PC-3 (cell line): Measurements from ENCODE around the gene LKAAEAR1. TPM values are rescaled to one million over a fixed set of nuclear protein-coding genes. Genes with fewer than 3 reads are reported as not detected.

Experiments
- microRNA-seq: library from miRNA; unstranded; fragments of <30 nt; microRNA quantifications from one replicate; pipeline ENCODE4 v1.1.0, GENCODE V29; 2020; ENCODE audit not compliant: unreplicated experiment
- total RNA-seq: library from RNA; depleted of rRNA; stranded (reverse); fragments of >200 nt; gene quantifications from 2 replicates; pipeline ENCODE4 v1.2.3, GENCODE V29; 2014; rRNA removed

The LKAAEAR1 gene
- total RNA-seq, 1 experiment from 2014 or later, result 1.1 TPM

Small RNA genes lying within 50 kb of the gene (microRNA-seq; reads per million reads assigned to microRNA genes)
- gene MIR6813, result 1.8 reads per million

Other genes starting within 250 kb of the LKAAEAR1 start
- gene ABHD16B, start 222.9 kb downstream of the LKAAEAR1 start, total RNA-seq, result not detected in 2 replicates
- 147 and 167 TPM in 2 replicates for gene TPD52L2, start 219.1 kb downstream of the LKAAEAR1 start, total RNA-seq
- 73.7 and 80.1 TPM in 2 replicates for gene DNAJC5, start 189.3 kb downstream of the LKAAEAR1 start, total RNA-seq
- 37.2 and 47.4 TPM in 2 replicates for gene UCKL1, start 128.0 kb downstream of the LKAAEAR1 start, total RNA-seq
- gene ZNF512B, start 114.5 kb downstream of the LKAAEAR1 start, total RNA-seq, result 18.0 and 24.1 TPM in 2 replicates
- gene SAMD10, start 104.8 kb downstream of the LKAAEAR1 start, total RNA-seq, result 7.4 and 13.4 TPM in 2 replicates
- 67.1 and 87.2 TPM in 2 replicates for gene PRPF6, start 103.3 kb downstream of the LKAAEAR1 start, total RNA-seq
- 2.1 and 3.4 TPM in 2 replicates for gene C20orf204, start 48.2 kb downstream of the LKAAEAR1 start, total RNA-seq
- gene SOX18, start 34.8 kb downstream of the LKAAEAR1 start, total RNA-seq, result 1.1 and 1.5 TPM in 2 replicates
- 19.1 and 23.4 TPM in 2 replicates for gene TCEA2, start 21.2 kb downstream of the LKAAEAR1 start, total RNA-seq
- gene RGS19, start 4.9 kb downstream of the LKAAEAR1 start, total RNA-seq, result 43.2 and 54.3 TPM in 2 replicates
- gene OPRL1, start 4.3 kb downstream of the LKAAEAR1 start, total RNA-seq, result 5.6 and 7.4 TPM in 2 replicates
- not detected in 2 replicates for gene NPBWR2, start 23.2 kb upstream of the LKAAEAR1 start, total RNA-seq
- gene MYT1, start 80.1 kb upstream of the LKAAEAR1 start, total RNA-seq, result 0.22 and 0.29 TPM in 2 replicates
- gene PCMTD2, start 171.3 kb upstream of the LKAAEAR1 start, total RNA-seq, result 45.7 and 57.8 TPM in 2 replicates